ENCODE data around the gene MAP10. TPM values are rescaled to one million over a fixed set of nuclear protein-coding genes. Genes with fewer than 3 reads are reported as not detected.
"Not testable (repeated sequence)": the region's sequence is repeated elsewhere in the genome, so short reads cannot be mapped to it uniquely, and the experiment has no call there.

Gene MAP10
- total and polyA plus RNA-seq, 2 donors (not counting 1 experiment from before 2014, with no cell fraction given): 0.98 to 2.6 TPM

- Histone ChIP-seq H3K27ac (ENCODE audit: insufficient read depth, low read length) (no peak overlapping the region), H3K4me3 (replicated peaks in 1 of 4; ENCODE audit: control extremely low read depth in 1 of 4, insufficient read depth in 1 of 4, low read depth in 3 of 4, low read length in 4 of 4) (no peak overlapping the region), H4K20me1 (ENCODE audit: control insufficient read depth, extremely low read depth, insufficient read depth, low read length) (no peaks in the 10 kb centered on the region), H2AFZ (ENCODE audit: low read length) (no peak overlapping the region), H3K9ac (ENCODE audit: insufficient read depth, low read length) (no peak overlapping the region), H3K9me3 (ENCODE audit: control insufficient read depth, insufficient read depth, low read depth, low read length) (no peaks in the 10 kb centered on the region), H3K36me3 (ENCODE audit: control insufficient read depth, insufficient read depth, low read length) (no peaks in the 10 kb centered on the region), H3K79me2 (ENCODE audit: control insufficient read depth, insufficient read depth, low read length) (no peaks in the 10 kb centered on the region), H3K4me1 (ENCODE audit: control insufficient read depth, extremely low read depth, insufficient read depth, low read length) (no peaks in the 10 kb centered on the region), H3K4me2 (ENCODE audit: extremely low read depth, insufficient read depth, low read length) (no peak overlapping the region), H3K27me3 (ENCODE audit: control insufficient read depth, insufficient read depth, low read length) (no peaks in the 10 kb centered on the region)
- TF ChIP-seq CTCF (conservative IDR thresholded peaks at IDR 0.05 in 1 of 2, IDR thresholded peaks at IDR 0.05 in 1 of 2; ENCODE audit: low read depth in 1 of 2, low read length in 2 of 2): no peak
- no peak for TF ChIP-seq EZH2 (IDR thresholded peaks at IDR 0.05; ENCODE audit: low read length, missing control alignments)
- no peak for DNase-seq (ENCODE audit: low read depth in 2 of 2)
Measured at GRCh38 chr1:232784794-232785193, 20.4 kb upstream of the MAP10 start.

DNA sequence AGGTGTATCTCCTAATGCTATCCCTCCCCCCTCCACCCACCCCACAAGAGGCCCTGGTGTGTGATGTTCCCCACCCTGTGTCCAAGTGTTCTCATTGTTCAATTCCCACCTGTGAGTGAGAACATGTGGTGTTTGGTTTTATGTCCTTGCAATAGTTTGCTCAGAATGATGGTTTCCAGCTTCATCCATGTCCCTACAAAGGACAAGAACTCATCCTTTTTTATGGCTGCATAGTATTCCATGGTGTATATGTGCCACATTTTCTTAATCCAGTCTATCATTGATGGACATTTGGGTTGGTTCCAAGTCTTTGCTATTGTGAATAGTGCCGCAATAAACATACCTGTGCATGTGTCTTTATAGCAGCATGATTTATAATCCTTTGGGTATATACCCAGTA lies 19.6 kb upstream of the MAP10 start:
- H3K4me1 ChIP-seq (ENCODE audit: control insufficient read depth, extremely low read depth, insufficient read depth, low read length); H3K9me3 ChIP-seq (ENCODE audit: control insufficient read depth, insufficient read depth, low read depth, low read length); H3K27me3 ChIP-seq (ENCODE audit: control insufficient read depth, insufficient read depth, low read length); DNase-seq (ENCODE audit: low read depth in 2 of 2); H2AFZ ChIP-seq (ENCODE audit: low read length); H3K27ac ChIP-seq (ENCODE audit: insufficient read depth, low read length); H3K9ac ChIP-seq (ENCODE audit: insufficient read depth, low read length); H4K20me1 ChIP-seq (ENCODE audit: control insufficient read depth, extremely low read depth, insufficient read depth, low read length); H3K4me2 ChIP-seq (ENCODE audit: extremely low read depth, insufficient read depth, low read length); H3K36me3 ChIP-seq (ENCODE audit: control insufficient read depth, insufficient read depth, low read length); H3K4me3 ChIP-seq (replicated peaks in 1 of 4; ENCODE audit: control extremely low read depth in 1 of 4, insufficient read depth in 1 of 4, low read depth in 3 of 4, low read length in 4 of 4); H3K79me2 ChIP-seq (ENCODE audit: control insufficient read depth, insufficient read depth, low read length): not testable (repeated sequence)

GRCh38 chr1:232786845-232787455 lies 18.3 kb upstream of the MAP10 start:
- no peak overlapping the region for H3K4me3 ChIP-seq (replicated peaks in 1 of 4; ENCODE audit: control extremely low read depth in 1 of 4, insufficient read depth in 1 of 4, low read depth in 3 of 4, low read length in 4 of 4)
- H3K27ac ChIP-seq (ENCODE audit: insufficient read depth, low read length): no peak overlapping the region
- no peak for TF ChIP-seq EZH2 (IDR thresholded peaks at IDR 0.05; ENCODE audit: low read length, missing control alignments)

GRCh38 chr1:232788235-232788872 lies 16.9 kb upstream of the MAP10 start:
- Histone ChIP-seq H3K9me3 (ENCODE audit: control insufficient read depth, insufficient read depth, low read depth, low read length) (no peaks in the 10 kb centered on the region), H3K4me2 (ENCODE audit: extremely low read depth, insufficient read depth, low read length) (no peak overlapping the region), H3K36me3 (ENCODE audit: control insufficient read depth, insufficient read depth, low read length) (no peaks in the 10 kb centered on the region), H2AFZ (ENCODE audit: low read length) (no peak overlapping the region), H3K4me1 (ENCODE audit: control insufficient read depth, extremely low read depth, insufficient read depth, low read length) (no peaks in the 10 kb centered on the region), H3K4me3 (replicated peaks in 1 of 4; ENCODE audit: control extremely low read depth in 1 of 4, insufficient read depth in 1 of 4, low read depth in 3 of 4, low read length in 4 of 4) (no peak overlapping the region), H3K27ac (ENCODE audit: insufficient read depth, low read length) (no peak overlapping the region), H3K27me3 (ENCODE audit: control insufficient read depth, insufficient read depth, low read length) (no peaks in the 10 kb centered on the region), H3K9ac (ENCODE audit: insufficient read depth, low read length) (no peak overlapping the region), H4K20me1 (ENCODE audit: control insufficient read depth, extremely low read depth, insufficient read depth, low read length) (no peaks in the 10 kb centered on the region), H3K79me2 (ENCODE audit: control insufficient read depth, insufficient read depth, low read length) (no peaks in the 10 kb centered on the region)
- no peak for DNase-seq (ENCODE audit: low read depth in 2 of 2)
- TF ChIP-seq CTCF (conservative IDR thresholded peaks at IDR 0.05 in 1 of 2, IDR thresholded peaks at IDR 0.05 in 1 of 2; ENCODE audit: low read depth in 1 of 2, low read length in 2 of 2) (no peak), EZH2 (IDR thresholded peaks at IDR 0.05; ENCODE audit: low read length, missing control alignments) (no peak)

More at GRCh38 chr1:232786845-232787455, 18.3 kb upstream of the MAP10 start:
- no peak for DNase-seq (ENCODE audit: low read depth in 2 of 2)
- Histone ChIP-seq H3K4me1 (ENCODE audit: control insufficient read depth, extremely low read depth, insufficient read depth, low read length) (no peaks in the 10 kb centered on the region), H3K36me3 (ENCODE audit: control insufficient read depth, insufficient read depth, low read length) (no peaks in the 10 kb centered on the region), H3K4me2 (ENCODE audit: extremely low read depth, insufficient read depth, low read length) (no peak overlapping the region), H3K9me3 (ENCODE audit: control insufficient read depth, insufficient read depth, low read depth, low read length) (no peaks in the 10 kb centered on the region), H2AFZ (ENCODE audit: low read length) (no peak overlapping the region), H3K9ac (ENCODE audit: insufficient read depth, low read length) (no peak overlapping the region), H4K20me1 (ENCODE audit: control insufficient read depth, extremely low read depth, insufficient read depth, low read length) (no peaks in the 10 kb centered on the region), H3K27me3 (ENCODE audit: control insufficient read depth, insufficient read depth, low read length) (no peaks in the 10 kb centered on the region), H3K79me2 (ENCODE audit: control insufficient read depth, insufficient read depth, low read length) (no peaks in the 10 kb centered on the region)
